CD4-positive, alpha-beta T cell (primary cell): ENCODE data around the gene ACRBP. TPM values are rescaled to one million over a fixed set of nuclear protein-coding genes. Genes with fewer than 3 reads are reported as not detected.
"Not testable (repeated sequence)": the region's sequence is repeated elsewhere in the genome, so short reads cannot be mapped to it uniquely, and the experiment has no call there.

ENCODE experiments used
- ATAC-seq: fragments of 200-7000 bp; cut with Tn5 transposase; one replicate; pipeline ENCODE4 v1.10.0; 2022; ENCODE audit warnings: mild to moderate bottlenecking; ENCODE audit not compliant: poor library complexity
- CTCF ChIA-PET: fragments of 350-600 bp; sonication (Branson Sonifier 250); formaldehyde crosslinking; loops from one replicate; lab custom pipeline; 2021; ENCODE audit warnings: antibody characterized with exemption, inconsistent platforms; lab: Charles Lee
- POLR2A ChIA-PET: fragments of 350-600 bp; sonication (Branson Sonifier 250); formaldehyde crosslinking; loops from one replicate; lab custom pipeline; 2021; ENCODE audit warnings: antibody characterized with exemption, inconsistent platforms; lab: Charles Lee
- DNase-seq, 14 experiments: peaks; one replicate each; pipeline ENCODE4 v3.0.0-alpha.2; 2013 to 2020; ENCODE audit warnings: mixed read lengths in 2 of 14
- H3K27ac ChIP-seq, 2 donors: one replicate each; pipeline versions ENCODE4 v1.5.1 to v1.7.0; 2013; ENCODE audit warnings: low read length in 2 of 2, low read depth in 1 of 2, mild to moderate bottlenecking in 1 of 2
- H3K27me3 ChIP-seq, 2 experiments: 1 replicate in 1 of 2; 2 replicates in 1 of 2; pipeline versions ENCODE4 v1.6.1 to v1.7.0; 2013; ENCODE audit warnings: low read length in 2 of 2, control low read depth in 1 of 2, mild to moderate bottlenecking in 1 of 2, moderate library complexity in 1 of 2; ENCODE audit not compliant: insufficient read depth in 2 of 2, control insufficient read depth in 1 of 2
- H3K36me3 ChIP-seq: one replicate; pipeline ENCODE4 v1.6.1; 2013; ENCODE audit warnings: low read length, control low read depth; ENCODE audit not compliant: insufficient read depth
- H3K4me1 ChIP-seq: one replicate; pipeline ENCODE4 v1.6.1; 2013; ENCODE audit warnings: low read length, control low read depth; ENCODE audit not compliant: insufficient read depth
- H3K4me3 ChIP-seq: one replicate; pipeline ENCODE4 v1.5.1; 2013; ENCODE audit warnings: mild to moderate bottlenecking, low read length, moderate library complexity
- H3K9me3 ChIP-seq, 2 experiments: 1 replicate in 1 of 2; 2 replicates in 1 of 2; pipeline versions ENCODE4 v1.6.1 to v1.7.0; 2013; ENCODE audit warnings: low read length in 2 of 2, mild to moderate bottlenecking in 2 of 2, control low read depth in 1 of 2, moderate library complexity in 1 of 2; ENCODE audit not compliant: control insufficient read depth in 1 of 2, insufficient read depth in 1 of 2
- H3K27ac Mint-ChIP-seq: one replicate; pipeline ENCODE4 v1.8.0; 2020; ENCODE audit warnings: mixed read lengths
- H3K27me3 Mint-ChIP-seq: one replicate; pipeline ENCODE4 v1.8.0; 2021; ENCODE audit warnings: mixed read lengths
- H3K36me3 Mint-ChIP-seq: one replicate; pipeline ENCODE4 v1.8.0; 2021; ENCODE audit warnings: low read depth, mixed read lengths
- H3K4me1 Mint-ChIP-seq: one replicate; pipeline ENCODE4 v1.8.0; 2021; ENCODE audit warnings: low read depth, mixed read lengths
- H3K4me3 Mint-ChIP-seq: one replicate; pipeline ENCODE4 v1.8.0; 2020; ENCODE audit warnings: mild to moderate bottlenecking, mixed read lengths
- H3K9me3 Mint-ChIP-seq: one replicate; pipeline ENCODE4 v1.8.0; 2020; ENCODE audit warnings: mixed read lengths
- intact Hi-C, 2 experiments: fragments of 100-400 bp; cut with DNase I in 1 of 2; cut with micrococcal nuclease in 1 of 2; formaldehyde crosslinking; loops; one replicate each; pipeline versions ENCODE4 v1.15.1 to v1.9.0; 2023 to 2025; cut with DNase I, micrococcal nuclease
- total RNA-seq, 174 experiments: library from RNA in 2 of 174; stranded (reverse) in 2 of 174; gene quantifications; one replicate each; pipeline ENCODE4 v1.2.3 and lab custom pipeline; 2021 to 2026
- TF ChIP-seq, protein P1 (sequence below): fragments of 200-600 bp; IDR thresholded peaks from one replicate; pipeline ENCODE4 v1.8.0; 2022; ENCODE audit warnings: antibody characterized with exemption, mild to moderate bottlenecking

The ACRBP gene
- total RNA-seq, 2 experiments from 2014 or later = 0.58 to 0.95 TPM

- Histone ChIP-seq H3K27me3 (no peaks in the 10 kb centered on the region), H3K4me3 (peak overlapping the region; percentile 66), H3K4me1 (peaks cover 60% of the 10 kb centered on the region), H3K9me3 (no peaks in the 10 kb centered on the region), H3K27ac (peak overlapping the region; percentile 64 to 79), H3K36me3 (peaks cover 39% of the 10 kb centered on the region)
- DNase-seq = no peak
- peaks cover 57% of the 10 kb centered on the region for H3K36me3 Mint-ChIP-seq
- TF ChIP-seq, protein P1, sequence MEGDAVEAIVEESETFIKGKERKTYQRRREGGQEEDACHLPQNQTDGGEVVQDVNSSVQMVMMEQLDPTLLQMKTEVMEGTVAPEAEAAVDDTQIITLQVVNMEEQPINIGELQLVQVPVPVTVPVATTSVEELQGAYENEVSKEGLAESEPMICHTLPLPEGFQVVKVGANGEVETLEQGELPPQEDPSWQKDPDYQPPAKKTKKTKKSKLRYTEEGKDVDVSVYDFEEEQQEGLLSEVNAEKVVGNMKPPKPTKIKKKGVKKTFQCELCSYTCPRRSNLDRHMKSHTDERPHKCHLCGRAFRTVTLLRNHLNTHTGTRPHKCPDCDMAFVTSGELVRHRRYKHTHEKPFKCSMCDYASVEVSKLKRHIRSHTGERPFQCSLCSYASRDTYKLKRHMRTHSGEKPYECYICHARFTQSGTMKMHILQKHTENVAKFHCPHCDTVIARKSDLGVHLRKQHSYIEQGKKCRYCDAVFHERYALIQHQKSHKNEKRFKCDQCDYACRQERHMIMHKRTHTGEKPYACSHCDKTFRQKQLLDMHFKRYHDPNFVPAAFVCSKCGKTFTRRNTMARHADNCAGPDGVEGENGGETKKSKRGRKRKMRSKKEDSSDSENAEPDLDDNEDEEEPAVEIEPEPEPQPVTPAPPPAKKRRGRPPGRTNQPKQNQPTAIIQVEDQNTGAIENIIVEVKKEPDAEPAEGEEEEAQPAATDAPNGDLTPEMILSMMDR = no peak
- intact Hi-C loops = loop anchor here in 1 of 2 experiments (5.0 kb wide), 2 partner anchors 37 to 188 kb away; partner anchors contain the start of gene NOP2
- no peaks in the 10 kb centered on the region for H3K27me3 Mint-ChIP-seq
- ChIA-PET CTCF (interaction anchor here (1.3 to 1.6 kb wide), 4 partner anchors 11 to 134 kb away, joined by 3 to 4 read pairs (median 4); partner anchors contain the start of gene VAMP1), POLR2A (interaction anchor here (1.0 to 3.4 kb wide), 7 partner anchors 10 to 120 kb away, joined by 3 to 21 read pairs (median 10); partner anchors contain the start of genes COPS7A, NOP2 and ZNF384)
- peaks cover 55% of the 10 kb centered on the region for H3K4me1 Mint-ChIP-seq
- peak overlapping the region; percentile 88 for H3K27ac Mint-ChIP-seq
- H3K4me3 Mint-ChIP-seq = no peak overlapping the region
- H3K9me3 Mint-ChIP-seq = no peaks in the 10 kb centered on the region
- ATAC-seq = no peak
These were observed 42.8 kb downstream of the ACRBP start for GRCh38 chr12:6604259-6605029.

DNA sequence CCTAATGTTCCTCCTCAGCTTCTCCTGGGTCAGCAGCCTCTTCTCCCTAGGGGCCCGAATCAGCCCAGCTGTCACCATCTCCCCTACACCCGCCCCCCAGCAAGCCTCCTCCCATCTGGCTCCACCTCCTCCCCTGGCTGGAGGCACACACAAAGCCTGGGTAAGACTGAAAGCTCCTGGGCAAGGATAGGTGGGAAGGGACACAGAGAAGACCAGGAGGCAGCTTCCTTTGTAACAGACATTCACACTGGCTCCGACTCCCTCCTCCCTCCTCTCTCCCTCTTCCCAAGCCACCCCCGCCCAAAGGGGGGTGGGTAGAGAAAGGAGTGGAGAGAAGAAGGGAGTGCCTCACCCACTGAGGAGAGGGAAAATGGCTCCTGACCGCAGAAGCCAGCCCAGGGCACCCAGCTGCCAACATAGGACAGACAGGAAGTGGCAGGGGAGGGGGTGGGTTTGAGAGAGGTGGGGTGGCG lies 44.1 kb downstream of the ACRBP start:
- TF ChIP-seq, protein P1 = no peak
- Mint-ChIP-seq H3K27ac (peak overlapping the region; percentile 88), H3K9me3 (no peaks in the 10 kb centered on the region), H3K4me1 (peaks cover 56% of the 10 kb centered on the region), H3K36me3 (peaks cover 70% of the 10 kb centered on the region), H3K4me3 (peak overlapping the region; percentile 84), H3K27me3 (no peaks in the 10 kb centered on the region)
- Histone ChIP-seq H3K36me3 (peaks cover 51% of the 10 kb centered on the region), H3K4me1 (peaks cover 53% of the 10 kb centered on the region), H3K9me3 (no peaks in the 10 kb centered on the region), H3K27me3 (no peaks in the 10 kb centered on the region), H3K4me3 (peak overlapping the region; percentile 39), H3K27ac (peak overlapping the region; percentile 15 to 60)
- POLR2A ChIA-PET = interaction anchor here (0.7 to 3.4 kb wide), 10 partner anchors 8 to 358 kb away, joined by 3 to 21 read pairs (median 4); partner anchors contain the start of genes COPS7A, NOP2, USP5 and ZNF384
- intact Hi-C loops = loop anchor here in 1 of 2 experiments (2.0 kb wide), 1 partner anchor 32 kb away; no protein-coding TSS in a partner anchor
- CTCF ChIA-PET = interaction anchor here (1.0 to 1.6 kb wide), 4 partner anchors 33 to 138 kb away, joined by 3 to 4 read pairs (median 4); no protein-coding TSS in a partner anchor
- ATAC-seq = no peak
- peak in 13 of 14 experiments; percentile 16 to 78 (median 49) for DNase-seq

DNA sequence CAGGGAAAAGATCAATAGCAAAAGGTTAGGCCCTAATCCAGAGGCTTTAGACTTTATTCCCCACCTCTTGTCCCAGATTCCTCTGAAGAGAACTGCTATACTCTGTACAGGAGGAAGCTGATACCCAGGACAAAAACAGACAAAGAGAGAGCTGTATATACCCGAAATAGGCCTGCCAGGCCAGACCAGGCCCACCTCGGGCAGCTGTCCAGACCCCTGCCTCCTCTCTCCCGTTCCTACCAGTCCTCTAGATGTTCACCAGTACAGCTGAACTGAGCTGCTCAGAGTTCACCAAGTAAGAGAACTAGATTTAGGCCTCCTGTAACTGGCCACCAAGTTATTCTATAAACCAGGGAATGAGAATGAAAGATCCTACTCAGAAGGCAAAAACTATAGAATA lies 44.7 kb downstream of the ACRBP start:
- Histone ChIP-seq H3K36me3 (peaks cover 57% of the 10 kb centered on the region), H3K9me3 (no peaks in the 10 kb centered on the region), H3K27me3 (no peaks in the 10 kb centered on the region), H3K4me3 (peak overlapping the region; percentile 39), H3K27ac (peak overlapping the region; percentile 15 to 60), H3K4me1 (peaks cover 47% of the 10 kb centered on the region)
- DNase-seq (no peak), ATAC-seq (no peak)
- Mint-ChIP-seq H3K4me3 (peak overlapping the region; percentile 84), H3K27me3 (no peaks in the 10 kb centered on the region), H3K9me3 (no peaks in the 10 kb centered on the region), H3K27ac (peak overlapping the region; percentile 88), H3K36me3 (peaks cover 76% of the 10 kb centered on the region), H3K4me1 (peaks cover 56% of the 10 kb centered on the region)
- POLR2A ChIA-PET = interaction anchor here (0.7 to 3.4 kb wide), 9 partner anchors 8 to 359 kb away, joined by 3 to 21 read pairs (median 5); partner anchors contain the start of genes NOP2, USP5 and ZNF384
- intact Hi-C loops = loop anchor here in 1 of 2 experiments (2.0 kb wide), 1 partner anchor 32 kb away; no protein-coding TSS in a partner anchor
- TF ChIP-seq, protein P1 = no peak
- CTCF ChIA-PET = interaction anchor here (0.5 to 1.6 kb wide), 2 partner anchors 137 to 241 kb away, joined by 3 to 4 read pairs; no protein-coding TSS in a partner anchor

GRCh38 chr12:6595673-6596072 lies 51.6 kb downstream of the ACRBP start:
- H3K36me3 Mint-ChIP-seq = peaks cover 90% of the 10 kb centered on the region
- peaks cover 93% of the 10 kb centered on the region for H3K36me3 ChIP-seq

More at GRCh38 chr12:6595673-6596072, 51.6 kb downstream of the ACRBP start:
- CTCF ChIA-PET = interaction anchor here (0.9 to 1.3 kb wide), 3 partner anchors 8 to 58 kb away, joined by 3 to 4 read pairs (median 3); no protein-coding TSS in a partner anchor
- H3K27me3 Mint-ChIP-seq, H3K27me3 ChIP-seq, ATAC-seq, H3K27ac ChIP-seq, H3K4me3 ChIP-seq, H3K4me3 Mint-ChIP-seq, H3K4me1 Mint-ChIP-seq, H3K9me3 ChIP-seq, H3K9me3 Mint-ChIP-seq, H3K27ac Mint-ChIP-seq, DNase-seq, intact Hi-C loops, H3K4me1 ChIP-seq: not testable (repeated sequence)
- POLR2A ChIA-PET = interaction anchor here (0.6 to 0.7 kb wide), 2 partner anchors 376 to 1423 kb away, joined by 3 read pairs; no protein-coding TSS in a partner anchor
